ENCODE measurements around the gene RHOF. TPM values are rescaled to one million over a fixed set of nuclear protein-coding genes. Genes with fewer than 3 reads are reported as not detected.

The RHOF gene
- total RNA-seq, 2 experiments from 2014 or later, result 136 to 141 TPM

Other genes with a start within 250 kb of the RHOF start
- 10 to 100 TPM; 41.9 to 44.8 TPM for gene KDM2B, start 212.7 kb downstream of the RHOF start, total RNA-seq
- gene ORAI1, start 167.2 kb downstream of the RHOF start, total RNA-seq, result 10 to 100 TPM; 41.6 to 43.2 TPM
- 1 to 10 TPM; 2.7 to 3.7 TPM for gene MORN3, start 124.0 kb downstream of the RHOF start, total RNA-seq
- 1 to 10 TPM; 8.8 to 9.5 TPM for gene TMEM120B, start 80.9 kb downstream of the RHOF start, total RNA-seq
- gene SETD1B, start 10.3 kb upstream of the RHOF start, total RNA-seq, result 10 to 100 TPM; 14.1 to 15.2 TPM
- not detected for gene HPD, start 65.2 kb upstream of the RHOF start, total RNA-seq
- gene PSMD9, start 95.1 kb upstream of the RHOF start, total RNA-seq, result 10 to 100 TPM; 60.7 to 64.1 TPM
- 1 to 10 TPM; 1.3 to 1.6 TPM for gene CFAP251, start 124.9 kb upstream of the RHOF start, total RNA-seq
- gene BCL7A, start 228.2 kb upstream of the RHOF start, total RNA-seq, result 1 to 10 TPM; 3.6 to 4.0 TPM

All from activated CD4-positive, alpha-beta memory T cell treated with anti-CD3 and anti-CD28 coated beads for 36 hours (primary cell).